PC-9 (cell line): ENCODE data around the gene ROMO1.
A peak's percentile ranks its signal among the peaks of the same experiment; 100 is the strongest.

ENCODE experiments used
- EZH2 ChIP-seq: fragments of 200-600 bp; sonication (generic); IDR thresholded peaks from 2 replicates; pipeline ENCODE4 v1.8.0; 2017; ENCODE audit warnings: antibody characterized with exemption, low read depth
- TF ChIP-seq, protein P1 (sequence below): fragments of 200-600 bp; sonication (generic); conservative IDR thresholded peaks from 2 replicates; pipeline ENCODE4 v1.6.1; 2017; ENCODE audit warnings: mixed run types, antibody characterized with exemption, mild to moderate bottlenecking, moderate library complexity

GRCh38 chr20:35741892-35742740 is 42.9 kb downstream of the ROMO1 start, which contains the start of gene RBM39:
- TF ChIP-seq, protein P1, sequence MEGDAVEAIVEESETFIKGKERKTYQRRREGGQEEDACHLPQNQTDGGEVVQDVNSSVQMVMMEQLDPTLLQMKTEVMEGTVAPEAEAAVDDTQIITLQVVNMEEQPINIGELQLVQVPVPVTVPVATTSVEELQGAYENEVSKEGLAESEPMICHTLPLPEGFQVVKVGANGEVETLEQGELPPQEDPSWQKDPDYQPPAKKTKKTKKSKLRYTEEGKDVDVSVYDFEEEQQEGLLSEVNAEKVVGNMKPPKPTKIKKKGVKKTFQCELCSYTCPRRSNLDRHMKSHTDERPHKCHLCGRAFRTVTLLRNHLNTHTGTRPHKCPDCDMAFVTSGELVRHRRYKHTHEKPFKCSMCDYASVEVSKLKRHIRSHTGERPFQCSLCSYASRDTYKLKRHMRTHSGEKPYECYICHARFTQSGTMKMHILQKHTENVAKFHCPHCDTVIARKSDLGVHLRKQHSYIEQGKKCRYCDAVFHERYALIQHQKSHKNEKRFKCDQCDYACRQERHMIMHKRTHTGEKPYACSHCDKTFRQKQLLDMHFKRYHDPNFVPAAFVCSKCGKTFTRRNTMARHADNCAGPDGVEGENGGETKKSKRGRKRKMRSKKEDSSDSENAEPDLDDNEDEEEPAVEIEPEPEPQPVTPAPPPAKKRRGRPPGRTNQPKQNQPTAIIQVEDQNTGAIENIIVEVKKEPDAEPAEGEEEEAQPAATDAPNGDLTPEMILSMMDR, result peak; percentile 50
- no peak for TF ChIP-seq EZH2
